NCI-H226 (cell line): ENCODE data around the gene CRHR1.

Source experiments
- DNase-seq: peaks from one replicate; pipeline ENCODE4 v3.0.0-alpha.2; 2015

The CRHR1 gene

DNA sequence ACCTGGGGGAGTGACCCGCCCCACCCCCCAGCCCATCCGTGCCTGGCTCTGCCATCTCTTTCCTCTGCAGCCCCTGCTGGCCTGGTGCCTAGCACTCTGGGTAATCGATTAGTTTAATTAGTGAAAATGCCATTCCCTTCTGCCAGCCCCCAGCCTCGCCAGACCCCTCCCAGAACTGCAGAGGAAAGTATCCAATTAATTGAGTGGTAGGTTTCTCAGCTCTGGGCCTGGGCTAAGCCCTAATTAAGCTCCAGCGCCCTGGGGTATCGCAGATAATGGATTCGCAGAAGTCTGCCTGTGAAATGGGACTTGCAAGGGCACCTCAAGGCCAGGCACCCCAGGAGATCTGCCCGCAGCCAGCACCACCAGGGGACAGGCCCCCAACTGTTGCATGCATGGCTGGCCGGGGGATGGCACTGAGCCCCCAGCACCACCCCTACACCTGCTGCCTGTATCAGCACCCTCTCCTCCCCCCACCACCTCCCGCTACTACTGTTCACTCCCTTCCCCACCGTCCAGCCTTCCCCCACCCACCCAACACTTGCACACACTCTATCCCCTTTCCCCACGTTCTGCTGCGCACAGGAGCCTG, 40.9 kb downstream of the CRHR1 start:
- no peak for DNase-seq

DNA sequence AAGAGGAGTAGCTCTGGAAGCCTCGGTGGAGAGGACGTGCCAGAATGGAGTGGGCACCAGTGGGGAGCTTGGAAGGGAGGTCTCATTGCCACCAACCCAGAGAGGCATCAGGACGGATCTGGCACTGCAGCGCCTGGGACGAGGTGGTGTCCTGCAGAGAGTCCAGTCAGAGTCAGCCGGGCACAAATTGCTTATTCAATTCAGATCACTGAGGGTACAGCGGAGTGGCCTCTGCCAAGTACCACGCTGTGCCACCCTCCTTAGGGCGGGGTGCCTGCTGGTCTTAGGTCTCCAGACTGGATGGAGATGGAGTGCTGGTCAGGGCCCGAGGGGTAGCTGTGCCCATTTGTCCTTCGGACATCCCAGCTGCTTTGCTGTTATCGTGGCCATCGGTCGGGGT, 41.7 kb downstream of the CRHR1 start:
- DNase-seq: no peak

DNA sequence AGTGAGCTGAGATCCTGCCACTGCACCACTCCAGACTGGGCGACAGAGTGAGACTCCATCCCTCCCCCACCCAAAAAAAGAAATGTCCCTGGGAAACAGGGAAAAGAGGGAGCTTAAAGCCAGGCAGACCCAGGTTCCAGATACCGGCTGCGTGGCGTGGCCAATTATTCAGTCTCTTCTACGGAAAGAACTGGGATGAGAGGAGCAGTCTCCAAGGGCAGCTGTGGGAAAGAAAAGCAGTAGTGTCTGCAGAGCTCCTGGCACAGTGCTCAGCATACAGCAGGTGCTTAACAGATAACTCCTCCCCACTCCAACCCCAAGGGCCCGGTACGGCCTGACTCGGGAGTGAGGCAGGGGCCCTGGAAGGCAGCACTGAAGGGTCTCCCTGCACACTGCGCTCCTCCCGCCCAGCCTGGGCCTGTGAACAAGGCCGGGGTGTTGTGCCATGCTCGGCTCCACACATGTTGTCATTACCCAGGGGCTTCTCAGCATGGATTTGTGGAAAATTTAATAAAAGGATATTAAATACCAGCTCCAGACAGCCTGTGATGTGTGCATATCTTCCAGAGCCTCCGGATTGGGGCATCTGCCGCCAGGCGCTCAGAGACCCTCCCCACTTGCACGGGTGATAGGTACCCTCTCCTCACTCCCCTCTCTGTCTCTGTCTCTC, 42.9 kb downstream of the CRHR1 start:
- DNase-seq: no peak

DNA sequence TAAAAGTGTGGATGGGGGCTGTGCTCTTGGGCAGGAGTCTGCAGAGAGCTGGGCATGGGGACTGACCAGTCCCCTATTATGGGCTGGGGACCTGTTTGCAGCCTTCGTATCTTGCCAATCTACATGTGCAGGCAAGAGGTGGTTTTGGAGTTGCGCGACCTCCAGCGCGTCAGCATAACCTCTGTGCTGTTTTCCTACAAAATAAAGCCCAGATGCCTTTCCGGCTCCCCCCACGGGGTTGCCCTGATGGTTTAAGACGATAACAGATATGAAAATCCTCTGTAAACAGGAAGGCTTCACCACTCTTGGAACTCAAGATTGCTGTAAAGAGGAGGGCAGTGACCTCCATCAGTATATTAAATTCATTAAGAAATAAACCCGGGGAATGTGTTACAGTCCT, 44.1 kb downstream of the CRHR1 start:
- DNase-seq: no peak

DNA sequence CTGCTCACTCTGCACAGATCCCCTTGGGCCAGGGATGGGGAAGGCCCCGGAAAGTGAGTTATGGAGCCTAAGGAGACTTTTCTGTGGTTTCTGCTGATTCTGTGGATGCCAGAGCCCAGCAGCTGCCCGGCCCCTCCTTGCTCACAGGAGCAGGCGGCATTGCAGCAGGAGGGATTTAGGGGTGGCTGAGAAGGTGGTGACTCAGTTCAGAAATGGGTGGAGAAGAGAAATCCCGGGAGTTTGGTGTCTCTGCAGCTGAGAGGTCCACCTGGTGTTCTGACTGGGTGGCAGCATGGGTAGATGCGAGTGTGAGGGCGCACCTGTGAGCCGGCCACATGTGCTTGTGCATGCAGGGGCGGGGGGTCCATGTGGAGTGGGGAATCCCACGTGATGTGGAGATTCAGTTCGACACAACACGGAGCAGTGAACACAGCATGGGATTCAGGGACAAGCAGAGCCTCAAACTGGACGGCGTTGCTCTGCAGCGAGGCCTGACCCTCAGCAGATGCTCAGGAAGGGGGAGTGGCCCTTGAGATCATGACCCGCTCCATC, 44.5 kb downstream of the CRHR1 start:
- peak; percentile 45 for DNase-seq

DNA sequence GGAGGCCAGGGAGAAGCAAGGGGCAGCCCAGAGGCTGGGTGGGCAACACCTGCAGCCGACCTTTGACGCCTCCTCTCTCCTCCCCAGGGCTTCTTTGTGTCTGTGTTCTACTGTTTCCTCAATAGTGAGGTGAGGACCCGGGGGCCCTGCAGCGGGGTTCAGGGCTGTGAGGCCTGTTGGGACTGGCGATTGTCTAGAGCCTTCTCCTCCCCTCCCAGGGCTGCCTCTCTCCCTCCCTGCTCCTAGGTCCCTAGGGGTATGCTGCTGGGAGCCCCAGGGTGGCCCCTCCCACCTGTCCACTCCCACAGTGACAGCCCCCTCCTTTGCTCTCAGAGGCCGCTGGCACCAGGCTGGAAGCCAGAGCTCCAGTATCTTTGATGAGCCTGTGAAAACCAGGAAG, 49.8 kb downstream of the CRHR1 start:
- no peak for DNase-seq

DNA sequence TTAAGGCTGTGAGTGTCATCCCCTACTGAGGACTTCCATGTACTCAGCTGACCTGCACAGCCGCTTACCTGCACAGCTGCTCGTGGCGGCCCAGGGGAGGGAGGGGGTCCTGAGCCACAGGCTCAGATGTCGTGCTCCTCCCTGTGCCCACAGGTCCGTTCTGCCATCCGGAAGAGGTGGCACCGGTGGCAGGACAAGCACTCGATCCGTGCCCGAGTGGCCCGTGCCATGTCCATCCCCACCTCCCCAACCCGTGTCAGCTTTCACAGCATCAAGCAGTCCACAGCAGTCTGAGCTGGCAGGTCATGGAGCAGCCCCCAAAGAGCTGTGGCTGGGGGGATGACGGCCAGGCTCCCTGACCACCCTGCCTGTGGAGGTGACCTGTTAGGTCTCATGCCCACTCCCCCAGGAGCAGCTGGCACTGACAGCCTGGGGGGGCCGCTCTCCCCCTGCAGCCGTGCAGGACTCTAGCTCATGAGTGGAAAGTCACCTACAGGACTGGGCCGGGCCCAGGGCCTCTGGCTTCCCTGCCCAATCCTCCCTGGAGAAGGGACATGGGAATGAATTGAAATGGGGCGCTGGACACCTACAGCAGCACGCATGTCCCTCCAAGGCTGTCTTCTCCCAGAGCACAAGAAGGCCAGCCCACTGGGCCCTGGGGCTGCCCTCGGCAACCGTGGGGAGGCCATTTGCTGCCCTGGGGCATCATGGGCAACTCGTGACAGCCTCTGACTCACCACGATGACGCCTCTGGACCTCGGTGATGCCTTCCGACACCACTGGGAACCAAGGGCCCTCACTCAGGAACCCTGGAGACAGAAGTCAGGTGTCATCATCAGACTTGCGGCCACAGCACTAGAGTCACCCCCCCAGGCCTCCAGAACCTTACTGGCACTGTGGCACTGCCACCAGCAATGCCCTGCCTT, 50.6 kb downstream of the CRHR1 start:
- no peak for DNase-seq

DNA sequence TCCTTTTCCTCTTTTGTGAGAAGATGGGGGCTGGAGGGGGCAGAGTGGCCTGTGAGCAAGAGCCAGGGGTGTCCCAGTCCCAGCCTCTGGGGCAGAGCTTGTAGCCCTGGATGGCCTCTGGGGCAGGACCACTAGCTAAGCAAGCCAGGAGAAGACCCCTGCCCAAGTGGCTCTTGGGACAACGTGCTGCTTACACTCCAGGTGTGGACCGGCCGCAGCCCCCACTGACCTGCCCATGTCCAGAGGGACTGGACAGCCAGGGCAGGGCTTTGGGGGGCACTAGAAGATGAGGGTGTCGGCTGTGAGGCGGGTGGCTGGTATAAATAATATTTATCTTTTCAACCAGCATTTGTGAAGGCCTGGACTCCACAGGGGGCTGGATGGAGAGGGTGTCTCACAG, 51.4 kb downstream of the CRHR1 start:
- DNase-seq: no peak

DNA sequence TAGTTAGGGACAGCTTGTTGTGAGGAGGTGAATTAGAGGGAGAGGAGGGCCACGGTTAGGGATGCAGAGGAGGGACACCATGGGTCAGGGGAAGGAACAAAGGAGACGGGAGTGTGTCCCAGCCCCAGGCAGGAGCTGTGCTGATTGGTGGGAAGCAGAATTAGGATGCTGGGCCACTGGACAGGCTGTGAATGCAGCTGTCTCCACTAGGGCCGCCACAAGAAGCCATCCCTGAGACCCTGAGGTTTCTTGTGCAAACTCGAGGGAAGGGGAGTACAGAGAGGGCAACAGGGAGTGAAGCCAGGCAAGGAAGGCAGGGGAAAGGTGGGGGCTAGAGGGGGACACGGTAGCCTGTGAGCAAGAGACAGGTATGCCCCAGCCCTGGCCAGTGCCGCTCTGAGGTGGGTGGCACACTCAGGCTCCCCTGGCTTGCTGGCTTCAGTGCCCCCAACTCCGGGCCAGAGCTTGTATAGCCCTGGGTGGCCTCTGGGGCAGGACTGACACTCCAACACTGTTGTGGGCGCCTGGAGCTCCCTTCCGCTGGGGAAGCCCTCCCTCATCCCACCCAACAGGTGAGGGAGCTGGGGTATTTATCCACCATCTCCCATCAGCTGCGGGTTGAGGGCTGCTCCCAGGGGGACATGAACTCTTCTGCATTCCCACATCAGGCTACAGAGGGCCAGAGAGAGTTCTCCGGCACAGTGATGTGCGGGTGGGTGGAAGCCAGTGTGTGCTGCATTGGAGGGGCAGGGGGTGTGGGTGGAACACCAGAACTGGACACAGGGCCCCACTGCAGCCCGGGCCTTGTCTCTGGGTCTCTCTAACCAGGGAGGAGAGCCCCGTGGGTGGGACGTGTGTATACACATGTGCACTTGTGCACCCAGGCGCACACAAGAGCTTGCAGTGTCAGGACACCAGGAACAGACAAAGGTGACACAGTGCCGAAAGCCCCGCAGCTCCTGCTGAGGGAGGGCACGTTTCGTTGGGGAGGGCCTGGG, 52.2 kb downstream of the CRHR1 start:
- no peak for DNase-seq

DNA sequence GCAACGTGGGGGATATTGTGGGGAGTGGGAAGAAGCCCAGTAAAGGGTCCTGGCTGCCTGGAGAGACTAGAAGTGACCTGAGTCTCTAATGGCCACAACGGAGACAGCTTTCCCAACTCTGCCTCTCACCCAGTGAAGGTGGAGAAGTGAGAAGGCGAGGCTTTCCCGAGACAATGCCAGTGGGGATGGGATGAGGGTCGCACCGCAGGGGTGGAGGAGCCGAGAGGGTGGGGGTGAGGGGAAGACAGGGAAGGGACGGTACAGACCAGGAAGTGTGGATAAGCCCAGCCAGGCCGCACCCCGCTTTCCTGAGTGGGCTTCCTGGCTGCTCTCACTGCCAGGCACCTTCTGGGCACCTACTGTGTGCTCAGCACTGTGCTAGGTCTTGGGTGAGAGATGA, 53.1 kb downstream of the CRHR1 start:
- no peak for DNase-seq

DNA sequence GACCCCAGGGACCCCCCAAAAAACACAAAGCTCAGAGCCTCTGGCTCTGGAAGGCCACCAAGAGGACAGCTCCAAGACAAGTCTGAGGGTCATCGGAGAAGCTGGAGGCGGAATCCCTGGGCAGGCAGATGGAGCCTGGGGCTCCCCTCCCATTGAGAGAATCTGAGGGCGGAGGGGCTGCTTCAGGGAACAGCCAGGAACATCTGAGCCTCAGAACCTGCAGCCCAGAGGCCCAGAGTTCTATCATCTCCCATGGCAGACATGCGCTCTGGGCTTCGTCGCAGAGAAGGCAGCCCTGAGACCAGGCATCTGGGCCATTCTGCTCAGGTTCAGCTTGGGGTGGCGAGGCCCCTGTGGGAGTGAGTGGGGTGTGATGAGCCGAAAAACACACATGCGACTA, 53.5 kb downstream of the CRHR1 start:
- no peak for DNase-seq

DNA sequence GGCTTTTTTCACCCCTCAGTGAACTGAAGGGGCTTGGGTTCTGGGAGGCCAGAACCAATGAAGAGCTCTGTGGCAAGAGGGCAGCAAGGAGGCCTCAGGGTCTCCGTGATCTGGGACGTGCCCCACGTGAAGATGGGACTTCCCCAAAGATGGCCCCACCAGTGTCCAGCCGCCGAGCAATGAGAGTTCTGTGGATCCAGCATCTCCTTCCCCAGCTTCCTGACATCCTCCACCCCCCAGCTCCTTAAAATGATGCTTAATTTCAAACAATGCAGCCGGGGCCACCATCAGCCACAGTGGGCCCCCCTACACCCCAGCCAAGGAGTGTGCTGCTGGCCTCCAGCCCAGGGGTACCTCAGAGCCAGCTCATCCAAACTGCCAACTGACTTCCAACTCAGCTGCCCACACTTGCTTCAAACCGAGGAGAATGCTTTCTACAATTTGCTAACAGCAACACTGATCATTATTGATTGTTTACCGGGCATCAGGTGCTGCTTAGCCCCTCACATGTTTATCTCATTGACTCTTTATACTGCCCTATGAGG, 54.7 kb downstream of the CRHR1 start:
- no peak for DNase-seq

DNA sequence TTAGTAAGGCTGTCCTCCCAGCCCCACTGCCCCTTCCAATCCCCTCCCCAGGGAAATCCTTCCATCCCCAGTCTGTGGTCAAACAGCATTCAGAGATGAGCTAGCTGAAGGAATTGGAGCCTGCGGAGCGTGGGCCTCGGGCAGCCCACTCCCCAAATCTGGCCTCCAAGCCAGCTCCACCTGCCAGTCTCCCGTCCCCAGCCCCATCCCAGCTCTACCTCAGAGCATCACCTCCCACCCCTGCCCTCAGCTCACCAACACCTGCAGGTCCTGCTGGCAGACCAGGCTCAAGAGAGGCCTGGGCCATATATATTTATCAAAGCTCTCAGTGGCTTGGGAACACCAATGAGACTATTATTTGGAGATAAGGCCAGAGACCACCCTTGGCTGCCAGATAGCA, 55.3 kb downstream of the CRHR1 start:
- no peak for DNase-seq

DNA sequence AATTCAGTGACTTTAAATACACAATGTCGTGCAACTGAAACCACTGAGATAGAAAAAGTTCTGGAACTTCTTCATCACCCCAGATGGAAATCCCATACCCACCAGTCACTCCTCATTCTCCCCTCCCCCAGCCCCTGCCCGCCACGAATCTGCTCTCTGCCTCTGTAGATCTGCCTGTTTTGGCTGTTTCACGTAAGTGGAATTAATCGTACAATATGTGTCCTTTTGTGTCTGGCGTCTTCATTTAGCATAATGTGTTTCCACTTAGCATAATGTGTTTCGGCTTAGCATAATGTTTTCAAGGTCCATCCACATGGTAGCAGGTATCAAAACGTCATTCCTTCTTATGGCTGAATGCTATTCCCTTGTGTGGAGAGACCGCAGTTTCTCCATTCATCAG, 57.1 kb downstream of the CRHR1 start:
- no peak for DNase-seq

DNA sequence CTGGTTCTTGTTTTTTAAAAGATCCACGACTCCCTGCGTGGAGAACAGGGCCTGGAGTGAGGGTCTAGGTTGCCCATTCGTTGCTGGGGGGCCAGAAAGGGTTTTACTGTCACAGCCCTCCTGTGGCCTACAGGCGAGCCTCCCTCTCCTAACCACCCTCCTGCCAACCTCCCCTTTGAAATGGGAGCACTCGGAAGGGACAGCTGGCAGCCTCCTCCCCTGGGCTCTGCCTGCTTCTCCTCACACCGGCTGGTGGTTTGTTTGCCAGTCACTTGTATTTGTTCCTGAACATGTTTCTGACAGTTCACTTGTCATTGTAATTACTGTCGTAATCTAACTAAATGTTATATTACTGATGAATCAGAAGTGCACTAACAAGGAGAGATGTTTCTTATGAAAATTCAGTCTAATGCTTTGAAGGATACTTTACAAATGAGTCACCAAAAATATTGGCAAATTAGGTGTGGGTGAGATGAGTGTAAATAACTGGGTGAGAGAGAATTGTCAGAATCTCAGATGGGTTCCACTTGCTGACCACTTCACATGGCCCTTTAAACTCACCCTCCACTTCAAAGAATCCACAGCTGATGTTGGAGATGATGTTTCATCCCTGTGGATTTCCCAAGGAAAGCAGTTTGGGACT, 57.9 kb downstream of the CRHR1 start:
- DNase-seq: no peak

DNA sequence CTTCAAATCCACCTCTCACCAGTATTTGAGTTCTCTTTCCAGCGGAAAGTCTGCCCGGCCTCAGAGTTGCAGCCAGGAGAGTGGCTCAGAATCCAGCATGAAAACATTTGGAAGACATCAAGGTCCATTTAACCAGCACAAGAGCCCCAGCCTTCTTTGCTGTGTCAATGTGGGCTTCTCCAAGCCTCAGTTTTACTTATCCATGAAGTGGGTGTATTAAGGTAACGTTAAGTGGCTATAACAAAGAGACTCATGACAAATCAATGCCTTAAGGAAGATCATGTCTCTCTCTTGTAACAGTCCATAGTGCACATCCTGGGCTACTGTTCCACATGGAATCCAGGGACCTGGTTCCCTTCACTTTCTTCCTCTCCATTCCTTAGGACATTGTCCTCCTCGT, 59.6 kb downstream of the CRHR1 start:
- DNase-seq: no peak

DNA sequence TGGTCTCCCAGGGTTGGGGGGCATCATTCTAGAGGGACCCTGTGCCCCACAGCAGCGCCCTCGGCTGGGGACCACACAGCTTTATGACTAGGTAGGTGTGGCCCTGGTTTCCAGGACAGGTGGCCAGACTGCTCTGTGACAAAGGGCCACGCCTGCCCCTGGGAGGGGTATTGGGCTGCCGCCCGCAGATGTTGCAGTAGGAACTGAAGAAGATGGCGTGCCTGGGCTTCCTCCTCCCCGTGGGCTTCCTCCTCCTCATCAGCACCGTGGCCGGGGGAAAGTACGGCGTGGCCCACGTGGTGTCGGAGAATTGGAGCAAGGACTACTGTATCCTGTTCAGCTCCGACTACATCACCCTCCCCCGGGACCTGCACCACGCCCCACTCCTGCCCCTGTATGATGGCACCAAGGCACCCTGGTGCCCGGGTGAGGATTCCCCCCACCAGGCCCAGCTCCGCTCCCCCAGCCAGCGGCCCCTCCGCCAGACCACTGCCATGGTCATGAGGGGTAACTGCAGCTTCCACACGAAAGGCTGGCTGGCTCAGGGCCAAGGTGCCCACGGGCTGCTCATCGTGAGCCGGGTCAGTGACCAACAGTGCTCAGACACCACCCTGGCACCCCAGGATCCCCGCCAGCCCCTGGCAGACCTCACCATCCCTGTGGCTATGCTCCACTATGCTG, 60.7 kb downstream of the CRHR1 start, which contains the start of gene SPPL2C:
TSS of gene SPPL2C (plus strand) at position 187 of the 681 bp plus-strand sequence. CDS start at position 213, 26 bp downstream.
- DNase-seq: no peak

DNA sequence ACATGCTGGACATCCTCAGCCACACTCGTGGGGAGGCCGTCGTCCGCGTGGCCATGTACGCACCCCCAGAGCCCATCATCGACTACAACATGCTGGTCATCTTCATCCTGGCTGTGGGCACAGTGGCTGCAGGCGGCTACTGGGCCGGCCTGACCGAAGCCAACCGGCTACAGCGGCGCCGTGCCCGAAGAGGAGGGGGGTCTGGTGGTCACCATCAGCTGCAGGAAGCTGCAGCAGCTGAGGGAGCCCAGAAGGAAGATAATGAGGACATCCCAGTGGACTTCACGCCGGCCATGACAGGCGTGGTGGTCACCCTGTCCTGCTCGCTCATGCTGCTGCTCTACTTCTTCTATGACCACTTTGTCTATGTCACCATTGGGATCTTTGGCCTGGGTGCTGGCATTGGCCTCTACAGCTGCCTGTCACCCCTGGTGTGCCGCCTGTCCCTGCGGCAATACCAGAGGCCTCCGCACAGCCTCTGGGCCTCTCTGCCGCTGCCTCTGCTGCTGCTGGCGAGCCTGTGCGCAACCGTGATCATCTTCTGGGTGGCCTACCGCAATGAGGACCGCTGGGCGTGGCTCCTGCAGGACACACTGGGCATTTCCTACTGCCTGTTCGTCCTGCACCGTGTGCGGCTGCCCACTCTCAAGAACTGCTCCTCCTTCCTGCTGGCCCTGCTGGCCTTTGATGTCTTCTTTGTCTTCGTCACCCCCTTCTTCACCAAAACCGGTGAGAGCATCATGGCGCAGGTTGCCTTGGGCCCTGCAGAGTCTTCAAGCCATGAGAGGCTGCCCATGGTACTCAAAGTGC, 61.5 kb downstream of the CRHR1 start:
- no peak for DNase-seq

DNA sequence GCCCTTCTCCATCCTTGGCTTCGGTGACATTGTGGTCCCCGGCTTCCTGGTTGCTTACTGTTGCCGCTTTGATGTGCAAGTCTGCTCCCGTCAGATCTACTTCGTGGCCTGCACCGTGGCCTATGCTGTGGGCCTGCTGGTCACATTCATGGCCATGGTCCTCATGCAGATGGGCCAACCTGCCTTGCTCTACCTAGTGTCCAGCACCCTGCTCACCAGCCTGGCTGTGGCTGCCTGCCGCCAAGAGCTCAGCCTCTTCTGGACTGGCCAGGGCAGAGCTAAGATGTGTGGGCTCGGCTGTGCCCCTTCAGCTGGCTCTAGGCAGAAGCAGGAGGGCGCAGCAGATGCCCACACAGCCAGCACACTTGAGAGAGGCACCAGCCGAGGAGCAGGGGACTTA, 62.1 kb downstream of the CRHR1 start:
- DNase-seq: no peak

DNA sequence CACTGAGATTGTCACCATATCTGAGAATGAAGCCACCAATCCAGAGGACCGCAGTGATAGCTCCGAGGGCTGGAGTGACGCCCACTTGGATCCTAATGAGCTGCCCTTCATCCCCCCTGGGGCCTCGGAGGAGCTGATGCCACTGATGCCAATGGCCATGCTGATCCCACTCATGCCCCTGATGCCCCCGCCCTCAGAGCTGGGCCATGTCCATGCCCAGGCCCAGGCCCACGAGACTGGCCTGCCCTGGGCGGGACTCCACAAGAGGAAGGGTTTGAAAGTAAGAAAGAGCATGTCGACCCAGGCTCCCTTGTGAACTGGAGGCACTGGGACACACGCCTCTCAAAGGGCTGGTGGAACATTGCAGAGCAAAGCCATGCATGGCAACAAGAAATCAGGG, 62.5 kb downstream of the CRHR1 start:
- DNase-seq: no peak
